ENCODE data around the gene STK26.
"Not testable (repeated sequence)": the region's sequence is repeated elsewhere in the genome, so short reads cannot be mapped to it uniquely, and the experiment has no call there.

The STK26 gene

DNA sequence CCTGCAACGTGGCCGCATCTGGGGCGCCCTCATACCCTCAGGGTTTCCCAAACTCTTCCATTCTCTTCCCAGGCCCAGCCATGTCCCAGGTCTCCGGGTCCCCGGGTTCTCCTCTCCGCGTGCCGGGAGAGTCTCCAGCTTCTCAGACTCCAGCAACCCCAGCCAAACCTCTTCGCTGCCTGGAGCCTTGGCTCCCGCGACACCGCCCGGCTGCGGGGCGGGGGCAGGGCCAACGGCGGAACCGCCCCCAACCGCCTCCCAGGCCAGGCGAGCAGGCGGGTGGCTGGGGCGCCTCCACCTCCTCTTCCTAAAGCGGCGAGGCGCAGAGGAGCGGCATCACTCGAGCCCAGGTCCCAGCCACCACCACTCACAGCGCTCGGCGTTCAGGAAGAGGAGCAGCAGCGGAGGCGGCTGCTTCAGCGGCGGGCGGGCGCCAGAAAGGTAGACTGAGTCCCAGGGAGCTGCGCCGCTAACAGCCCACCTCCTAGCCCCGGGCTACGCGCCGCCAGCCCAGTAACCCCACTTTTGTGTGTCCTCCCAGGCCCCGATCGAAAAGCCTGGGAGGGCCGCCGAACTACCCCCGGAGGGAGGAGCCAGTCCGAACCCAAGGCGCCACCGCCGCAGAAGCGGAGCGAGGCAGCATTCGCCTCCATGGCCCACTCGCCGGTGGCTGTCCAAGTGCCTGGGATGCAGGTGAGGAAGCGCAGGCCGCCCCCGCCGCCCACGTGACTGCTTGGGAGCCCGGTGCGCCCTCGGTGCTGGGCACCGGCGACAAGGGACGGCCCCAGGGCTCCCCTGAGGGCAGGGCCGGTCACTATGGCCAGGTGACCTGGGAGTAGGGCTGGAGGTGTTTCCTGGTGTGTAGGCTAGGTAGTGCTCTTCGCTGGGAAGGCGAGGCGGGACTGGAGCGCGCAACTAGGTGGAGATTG lies at the start of gene STK26:
STK26 (plus strand) TSS at position 336 of the 929 bp plus-strand sequence; CDS start at position 652, 316 bp downstream.
- DNase-seq, result peak; percentile 36

DNA sequence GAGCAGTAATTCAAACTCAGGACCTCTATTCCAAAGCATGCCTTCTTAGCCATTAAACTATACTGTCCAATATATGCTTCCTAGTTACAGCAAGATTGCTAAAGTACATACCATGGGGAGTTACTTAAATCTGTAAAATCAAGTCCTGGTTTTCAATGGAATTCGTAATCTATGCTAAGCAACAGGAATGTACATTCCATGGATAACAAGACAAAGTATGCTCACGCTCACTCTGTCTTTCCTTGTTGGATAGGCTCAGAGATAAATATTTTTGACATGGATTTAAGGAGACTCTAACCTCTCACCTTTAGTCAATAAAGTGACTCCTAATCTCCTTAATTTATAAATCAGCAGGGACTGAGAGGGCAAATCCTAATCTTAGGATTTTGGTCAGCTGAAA lies 47.3 kb upstream of the STK26 start:
- no peak for DNase-seq

DNA sequence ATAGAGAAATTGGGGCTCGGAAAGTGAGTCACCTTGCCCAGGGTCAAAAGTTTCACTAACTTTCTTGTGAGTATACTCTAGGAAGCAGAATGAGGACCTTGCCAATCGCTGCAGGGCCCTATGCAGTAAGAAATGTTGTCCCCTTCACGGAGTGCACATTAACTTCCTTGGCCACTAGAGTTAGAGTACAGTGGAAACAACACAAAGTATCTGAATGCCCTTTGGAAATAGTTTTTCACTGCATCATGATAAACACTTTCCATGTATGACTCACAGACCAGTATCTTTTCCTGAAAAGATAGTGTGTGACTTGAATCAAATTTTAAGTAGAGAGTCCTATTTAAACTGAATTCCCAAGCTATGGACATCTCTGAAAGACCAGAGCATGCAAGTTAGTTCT lies 45.5 kb upstream of the STK26 start:
- no peak for DNase-seq

DNA sequence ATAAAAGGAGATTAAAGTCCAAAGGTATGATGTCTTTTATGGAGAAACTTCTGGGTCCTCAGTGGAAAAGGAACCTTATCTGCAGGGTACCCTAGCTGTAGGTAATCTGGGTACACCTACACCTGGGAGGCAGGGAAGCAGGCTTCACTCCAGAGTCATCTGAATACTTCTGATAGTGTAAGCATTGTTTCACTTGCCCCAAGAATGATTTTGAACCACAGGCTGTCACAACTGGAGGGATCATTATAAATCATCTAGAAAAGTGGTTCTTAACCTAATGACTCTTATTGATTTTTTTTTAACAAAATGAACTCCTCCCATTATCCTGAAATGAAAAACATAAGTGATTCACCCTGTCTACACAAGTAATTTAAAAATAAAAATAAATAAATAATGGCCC lies 44.0 kb upstream of the STK26 start:
- no peak for DNase-seq

DNA sequence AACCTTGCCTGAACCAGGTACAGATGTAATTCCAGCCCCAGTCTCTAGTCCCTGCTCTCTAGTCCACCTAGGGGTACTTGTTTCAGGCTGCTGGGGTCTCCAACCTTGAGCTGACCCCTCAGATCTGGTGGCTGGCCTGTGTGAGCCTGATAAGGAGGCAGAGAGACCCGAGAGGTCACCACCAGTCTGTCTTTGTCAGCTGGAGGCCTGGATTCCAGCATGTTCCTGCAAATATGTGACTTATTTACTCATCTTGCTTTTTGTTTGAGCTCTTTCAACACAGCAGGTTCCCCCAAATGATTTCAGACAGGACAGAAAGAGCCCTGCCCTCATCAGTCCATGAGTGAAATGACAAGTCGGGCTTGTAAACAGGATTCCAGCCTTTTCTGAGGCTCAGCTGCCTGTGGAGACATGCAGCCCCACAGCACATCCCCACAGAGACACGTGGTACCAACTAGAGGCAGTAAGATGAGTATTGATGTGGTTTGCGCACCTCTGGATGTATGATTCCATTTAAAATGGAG lies 37.5 kb upstream of the STK26 start:
- DNase-seq, result no peak

DNA sequence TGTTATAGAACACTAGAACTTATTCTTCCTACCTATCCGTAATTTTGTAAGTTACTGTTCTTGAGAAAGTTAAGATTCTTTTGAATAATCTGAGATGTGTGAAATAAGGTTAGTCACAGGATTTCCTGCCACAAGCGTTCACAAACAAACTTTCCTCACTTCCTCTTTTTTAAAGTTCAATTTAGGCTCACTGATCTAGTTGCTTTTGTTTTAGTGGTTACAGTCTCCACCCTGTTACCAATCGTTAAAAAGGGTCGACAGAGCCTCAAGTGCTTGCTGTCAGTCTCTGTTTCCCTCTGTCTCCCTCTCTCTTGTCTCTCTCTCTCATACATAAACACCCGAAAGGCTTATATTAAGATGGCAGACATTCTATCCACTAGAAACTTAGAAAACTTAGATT lies 35.9 kb upstream of the STK26 start:
- DNase-seq, result no peak

DNA sequence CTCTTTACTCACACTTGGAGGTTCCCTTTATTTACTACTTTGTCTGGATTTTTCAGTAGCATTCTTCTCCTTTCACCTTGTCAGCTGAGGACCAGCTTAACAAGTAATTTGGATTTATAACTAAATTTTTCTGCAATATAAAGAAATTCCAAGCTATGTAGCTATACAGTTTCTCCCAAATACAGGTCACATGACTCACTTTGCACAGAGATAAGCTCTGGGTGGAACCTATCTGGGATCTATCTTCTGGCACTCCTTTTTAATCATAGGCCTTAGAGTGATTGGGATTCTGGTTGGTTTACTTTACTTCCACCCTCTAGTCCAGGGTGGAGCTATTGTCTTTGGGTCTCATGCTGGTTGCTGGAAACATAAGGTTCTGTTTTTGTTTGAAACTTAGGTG lies 34.9 kb upstream of the STK26 start:
- DNase-seq, result no peak

DNA sequence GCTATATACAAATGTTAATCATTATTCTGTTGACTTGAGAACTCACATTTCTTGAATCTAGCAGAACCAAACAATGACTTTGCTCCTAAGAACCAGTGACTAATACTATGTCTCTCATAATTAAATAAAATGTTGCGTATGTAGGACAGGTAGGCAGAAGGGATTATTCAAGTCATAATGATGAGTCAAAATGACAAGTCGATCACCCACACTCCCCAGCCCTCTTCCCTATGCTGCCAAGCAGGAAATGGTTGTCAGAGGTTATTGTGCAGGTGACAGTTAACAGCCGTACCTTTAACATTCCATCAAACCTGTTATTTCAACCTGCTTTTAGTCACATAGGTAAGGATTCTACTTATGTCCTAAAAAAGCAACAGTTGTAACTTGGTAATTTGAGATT lies 22.0 kb upstream of the STK26 start:
- DNase-seq, result no peak

DNA sequence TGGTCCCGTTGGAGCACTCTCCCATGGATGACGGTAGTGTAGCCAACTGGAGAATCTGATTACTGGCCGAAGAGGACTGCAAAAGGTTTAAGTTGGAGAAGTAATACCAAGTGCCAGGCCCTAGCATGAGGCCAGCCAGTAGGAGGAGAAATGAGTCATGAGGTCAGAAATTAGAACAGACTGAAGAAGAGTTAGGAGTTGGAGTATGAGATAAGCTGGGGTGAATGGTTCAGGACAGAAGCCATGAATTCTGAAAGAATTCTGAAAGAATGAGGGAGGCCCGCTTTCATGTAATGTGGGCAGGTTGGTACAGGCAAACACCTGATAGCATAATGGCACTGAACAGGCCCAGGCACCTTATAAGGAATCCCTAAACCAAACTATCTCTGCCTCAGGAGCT lies 18.4 kb upstream of the STK26 start:
- no peak for DNase-seq

DNA sequence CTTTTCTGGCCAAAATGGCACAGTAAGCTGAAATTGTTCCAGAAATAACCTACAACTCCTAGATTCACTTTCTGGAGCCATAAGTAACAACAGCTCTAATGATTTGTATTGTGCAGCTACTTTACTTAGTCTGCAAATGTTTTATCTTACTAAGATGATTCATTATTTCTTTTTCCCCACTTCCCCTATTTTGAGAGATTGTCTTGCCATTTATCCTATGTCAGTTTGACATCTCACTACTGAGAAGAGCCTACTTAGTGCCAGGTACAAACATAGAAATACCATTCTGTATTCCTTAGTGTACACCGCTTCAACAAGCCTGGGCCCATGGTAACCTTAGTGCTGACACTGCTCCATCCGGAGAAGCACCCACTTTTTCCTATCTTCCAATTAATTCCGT lies 13.8 kb upstream of the STK26 start:
- no peak for DNase-seq

DNA sequence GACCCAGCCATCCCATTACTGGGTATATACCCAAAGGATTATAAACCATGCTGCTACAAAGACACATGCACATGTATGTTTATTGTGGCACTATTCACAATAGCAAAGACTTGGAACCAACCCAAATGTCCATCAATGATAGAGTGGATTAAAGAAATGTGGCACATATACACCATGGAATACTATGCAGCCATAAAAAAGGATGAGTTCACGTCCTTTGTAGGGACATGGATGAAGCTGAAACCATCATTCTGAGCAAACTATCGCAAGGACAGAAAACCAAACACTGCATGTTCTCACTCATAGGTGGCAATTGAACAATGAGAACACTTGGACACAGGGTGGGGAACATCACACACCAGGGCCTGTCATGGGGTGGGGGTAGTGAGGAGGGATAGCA lies 12.9 kb upstream of the STK26 start:
- DNase-seq, result not testable (repeated sequence)

DNA sequence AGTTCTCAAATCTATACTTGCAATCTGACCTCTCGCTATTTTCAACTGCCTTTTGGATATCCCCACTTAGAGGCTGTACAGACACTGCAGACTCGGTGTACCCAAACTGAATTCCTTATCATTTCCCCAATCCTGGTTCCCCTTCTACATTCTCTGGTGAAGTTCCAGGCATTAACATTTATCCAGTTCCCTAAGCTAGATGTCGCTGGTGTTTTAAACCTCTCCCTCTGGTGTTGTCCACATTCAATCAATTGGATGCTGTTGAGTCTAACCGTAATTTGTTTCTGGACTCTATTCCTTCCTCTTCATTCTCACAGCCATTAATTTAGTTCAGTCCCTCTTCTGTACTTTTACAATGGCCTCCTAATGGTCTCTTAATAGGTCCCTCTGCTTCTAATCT lies 7.2 kb upstream of the STK26 start:
- DNase-seq, result no peak

DNA sequence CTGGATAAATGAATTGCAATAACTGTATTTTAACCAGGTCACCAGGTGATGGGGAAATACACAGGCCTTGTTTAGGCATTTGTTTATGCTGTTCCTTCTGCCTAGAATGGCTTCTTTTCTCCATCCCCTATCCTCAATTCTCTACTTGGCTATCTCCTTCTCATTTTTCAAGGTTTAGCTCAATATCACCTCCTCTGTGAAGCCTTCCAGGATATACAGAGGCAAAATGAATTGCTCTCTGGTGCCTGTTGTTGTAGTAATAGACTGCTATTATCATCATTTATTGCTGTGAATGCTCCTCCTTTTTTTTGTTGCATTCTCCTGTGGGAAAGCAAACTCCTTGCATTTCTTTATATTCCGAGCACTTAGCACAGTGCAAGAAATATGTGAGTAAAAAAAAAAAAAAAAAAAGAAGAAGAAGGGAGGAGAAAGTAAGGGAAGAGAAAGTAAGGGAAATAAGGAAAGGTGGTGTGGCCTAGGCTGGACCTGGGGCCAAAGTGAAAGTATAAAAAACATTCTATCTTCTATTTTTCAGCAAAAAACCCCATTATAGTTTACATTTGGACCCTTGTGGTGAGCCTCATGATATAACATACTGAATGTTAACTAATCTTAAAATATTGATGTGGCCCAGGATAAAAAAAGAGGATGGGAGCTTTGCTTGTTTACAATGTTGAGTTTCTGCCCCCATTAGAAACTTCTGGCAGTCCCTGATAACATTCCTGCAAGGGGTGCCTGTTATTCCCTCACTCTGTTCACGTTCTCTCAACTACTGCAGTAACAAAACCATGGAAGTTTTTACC lies 6.3 kb upstream of the STK26 start:
- no peak for DNase-seq

DNA sequence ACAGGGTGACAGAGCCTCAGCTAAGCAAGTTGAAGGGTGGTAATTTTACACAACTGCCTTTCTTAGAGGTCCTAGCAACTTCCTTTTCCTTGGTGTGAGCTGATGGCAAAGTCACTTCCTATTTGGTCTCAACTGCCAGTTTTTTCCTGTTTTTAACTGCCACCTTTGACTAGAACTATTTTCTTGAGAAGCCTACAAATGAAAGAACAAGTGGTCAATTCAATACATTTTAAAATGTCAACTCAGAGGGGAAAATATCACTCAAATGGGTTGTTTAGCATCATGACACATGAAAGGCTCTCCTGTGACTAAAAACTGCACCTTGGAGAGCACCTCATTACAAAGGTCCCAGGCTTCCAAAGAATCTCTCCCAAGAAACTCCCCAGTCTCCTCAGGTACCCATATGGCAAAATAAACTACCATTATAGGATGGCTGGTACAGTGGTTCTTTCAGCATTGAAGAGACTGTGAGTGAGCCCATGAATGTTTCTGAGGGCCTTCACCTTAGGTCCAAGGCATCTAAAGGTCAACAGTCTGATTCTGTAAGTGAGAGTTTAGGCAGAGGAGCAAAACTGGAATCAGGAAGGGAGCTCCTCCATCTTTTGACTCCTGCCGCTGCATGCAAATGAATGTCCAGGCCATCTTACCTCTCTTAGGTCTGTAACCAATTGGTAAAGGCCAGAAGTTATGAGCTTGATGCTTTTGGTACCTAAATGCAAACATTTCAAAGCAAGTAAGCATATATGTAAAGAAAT lies 5.5 kb upstream of the STK26 start:
- DNase-seq, result no peak

DNA sequence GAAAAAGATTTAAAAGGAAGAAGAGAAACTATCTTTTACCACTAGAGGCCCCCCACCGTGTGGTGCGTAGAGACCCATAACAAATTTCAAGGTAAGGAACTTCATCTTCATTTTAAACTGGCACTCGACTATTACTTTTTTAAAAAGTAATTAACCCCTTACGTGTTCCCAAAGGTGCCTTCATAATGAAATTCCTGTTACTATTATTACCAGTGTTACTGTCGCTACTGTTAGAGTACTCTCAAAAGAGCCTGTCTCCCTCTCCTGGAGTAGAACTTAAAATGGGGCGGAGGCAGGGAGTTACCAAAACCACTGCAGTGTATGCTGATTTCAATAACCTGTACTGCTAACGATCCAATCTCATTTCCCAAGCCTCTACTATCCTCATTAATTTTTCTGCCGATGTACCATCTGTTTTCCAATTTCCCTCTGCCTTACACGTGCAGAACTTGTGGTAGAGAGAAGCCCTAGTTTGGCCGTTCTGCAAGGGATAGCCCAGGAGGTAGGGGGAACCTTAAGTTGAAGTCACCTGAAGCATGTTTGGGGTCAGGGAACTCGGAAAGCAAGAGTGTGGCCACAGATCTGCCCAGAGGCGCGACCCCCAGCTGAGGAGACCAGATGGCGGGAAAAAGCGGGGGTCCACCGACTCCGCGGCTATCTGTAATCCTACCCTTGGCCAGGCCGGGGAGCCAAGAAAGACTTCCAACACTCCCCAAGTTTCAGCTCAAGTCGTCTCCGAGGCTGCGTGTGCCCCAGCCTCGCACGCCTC lies 720 bp upstream of the STK26 start:
- DNase-seq, result no peak

DNA sequence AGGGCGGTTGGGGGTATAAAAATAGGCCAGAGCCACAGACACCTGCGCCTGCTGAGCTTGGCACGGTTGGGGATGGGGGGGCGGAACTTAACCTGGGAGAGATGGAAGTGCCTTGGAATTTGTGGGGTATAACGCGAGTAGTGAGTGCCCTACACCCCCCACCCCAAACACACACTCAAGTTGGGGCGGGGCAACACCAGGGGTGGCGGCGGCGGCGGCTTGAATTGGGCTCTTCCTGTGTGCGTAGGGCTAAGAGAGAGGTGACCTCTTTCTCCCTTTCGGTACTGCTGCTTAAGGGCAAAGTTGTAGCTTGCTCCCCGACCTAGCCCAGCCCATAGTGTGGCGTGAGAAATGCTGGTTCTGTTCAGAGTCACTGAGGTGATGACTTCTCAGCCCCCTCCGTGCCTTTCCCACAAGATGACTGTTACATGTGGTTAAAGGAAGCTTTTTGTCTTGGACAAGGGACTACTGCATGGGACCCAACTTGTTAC lies 839 bp downstream of the STK26 start:
- DNase-seq, result no peak

DNA sequence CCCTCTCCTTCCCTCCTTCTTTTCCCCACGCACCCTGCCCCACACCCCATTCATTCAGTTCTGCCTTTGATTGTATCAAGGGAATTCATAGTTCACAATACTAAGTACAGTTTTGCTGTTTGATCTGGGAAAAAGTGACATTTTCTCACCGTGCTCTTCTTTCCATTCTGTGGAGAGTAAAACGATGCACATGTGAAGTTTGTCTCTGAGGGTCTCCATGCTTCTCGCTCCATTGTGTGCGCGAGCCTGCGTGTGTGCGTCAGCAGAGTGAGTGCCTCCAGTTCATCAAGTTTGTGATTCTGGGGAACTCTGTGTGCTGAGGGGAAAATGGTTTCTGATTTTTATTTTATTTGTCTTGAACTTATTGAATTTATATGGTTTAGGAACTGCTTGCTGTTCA lies 1.9 kb downstream of the STK26 start:
- DNase-seq, result no peak

DNA sequence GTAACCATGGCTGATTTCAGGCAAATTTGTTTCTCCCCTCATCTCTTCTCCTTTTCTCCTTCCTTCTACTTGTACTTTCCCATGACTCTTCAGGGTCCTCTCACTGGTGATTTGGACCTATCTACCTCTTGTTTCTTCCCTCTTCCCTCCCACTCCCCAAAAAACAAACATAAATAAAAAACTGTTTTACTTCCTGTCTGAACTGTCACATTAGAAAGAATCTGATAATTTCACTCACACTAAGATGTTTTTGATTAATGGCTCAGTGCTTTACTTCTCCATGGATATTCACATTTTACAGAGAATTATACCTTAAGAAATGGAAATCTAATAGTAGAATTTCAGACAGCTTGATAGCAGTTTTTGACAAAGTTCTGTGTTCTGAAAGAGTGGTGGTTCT lies 7.2 kb downstream of the STK26 start:
- DNase-seq, result no peak

DNA sequence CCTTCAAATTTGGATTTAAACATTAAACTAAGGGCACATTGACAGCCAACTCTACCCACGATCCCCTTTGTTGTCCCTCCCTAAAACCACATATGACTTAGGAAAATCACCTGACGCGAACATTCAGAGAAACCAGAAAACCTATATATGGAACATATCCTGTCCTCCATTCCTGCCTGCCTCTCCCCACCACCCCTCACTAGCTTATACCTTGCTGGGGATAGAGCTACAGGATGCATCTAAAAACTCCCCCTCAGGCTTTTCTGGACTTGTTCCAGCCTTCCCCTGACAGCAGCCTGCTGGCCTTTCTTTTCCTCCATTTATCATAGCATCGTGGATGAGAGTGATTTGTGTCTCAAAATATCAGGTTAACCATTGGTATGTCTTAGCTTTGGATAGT lies 8.8 kb downstream of the STK26 start:
- no peak for DNase-seq

DNA sequence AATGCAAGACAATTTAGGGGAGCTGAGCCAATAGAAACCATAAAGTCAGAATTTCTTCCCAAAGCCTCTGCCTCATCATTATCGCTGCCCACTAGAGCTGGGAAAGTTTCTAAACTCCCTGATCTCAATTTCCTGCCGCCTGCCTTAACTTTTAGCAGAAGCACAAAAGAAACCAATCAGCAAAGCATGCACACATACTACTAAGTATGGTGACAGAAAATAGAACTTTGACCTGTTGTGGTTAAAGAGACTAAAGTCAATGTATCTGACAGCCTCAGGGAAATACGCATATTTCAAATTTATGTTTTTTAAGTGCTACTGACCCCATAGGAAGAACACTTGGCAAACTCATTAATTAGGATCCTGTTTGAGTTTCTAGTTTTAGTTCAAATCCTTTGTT lies 10.1 kb downstream of the STK26 start:
- DNase-seq, result no peak

DNA sequence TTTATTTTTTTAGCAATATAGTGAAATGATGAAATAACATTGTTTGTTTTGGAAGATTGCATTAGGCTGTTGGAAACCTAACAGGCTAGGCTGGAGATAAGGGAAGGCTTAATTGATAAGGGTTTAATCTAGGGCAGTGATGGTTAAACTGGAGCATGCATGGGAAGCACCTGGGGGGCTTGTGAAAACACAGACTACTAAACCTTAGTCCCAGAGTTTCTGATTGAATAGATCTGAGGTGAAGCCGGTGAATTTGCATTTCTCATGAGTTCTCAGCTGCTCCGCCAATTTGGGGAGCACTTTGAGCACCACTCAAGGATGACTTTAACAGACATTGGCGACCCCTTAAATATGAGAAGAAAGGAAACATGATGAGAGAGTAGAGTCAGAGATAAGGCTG lies 11.5 kb downstream of the STK26 start:
- no peak for DNase-seq

DNA sequence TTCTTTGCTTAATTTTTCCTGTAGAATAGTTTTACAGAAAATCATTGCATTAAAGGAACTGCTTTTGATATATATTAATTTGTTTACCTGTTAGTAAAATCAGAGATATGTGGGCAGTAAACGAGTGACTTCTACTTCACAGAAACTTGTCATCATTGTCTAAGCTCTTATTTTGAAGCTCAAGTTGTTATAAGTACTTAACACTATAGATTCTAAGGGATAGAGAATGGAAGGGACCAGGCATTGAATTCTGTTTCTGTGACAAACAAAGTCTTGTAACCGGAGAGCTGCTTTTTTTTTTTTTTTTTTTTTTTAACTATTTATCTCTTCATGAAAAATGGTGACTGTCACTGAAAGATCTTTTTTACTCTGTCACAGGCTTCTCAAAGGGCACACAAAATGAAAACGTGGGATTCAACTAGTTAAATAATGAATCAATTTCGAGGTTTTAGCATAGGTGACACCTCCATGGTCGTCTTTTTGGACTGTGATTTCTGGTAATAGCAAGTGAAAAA lies 14.4 kb downstream of the STK26 start:
- no peak for DNase-seq

Data from NCI-H1436 treated with DMSO at 0.1 percent for 48 hours (cell line).